Measurements from ENCODE around the gene ELMOD3.

Gene ELMOD3

GRCh38 chr2:85414761-85415553, 60.4 kb downstream of the ELMOD3 start:
- Histone ChIP-seq H3K4me3 (no peak overlapping the region), H3K27ac (no peak overlapping the region)
- no peak for TF ChIP-seq CTCF (IDR thresholded peaks at IDR 0.05)
- no peak for DNase-seq (ENCODE audit: low spot score)

GRCh38 chr2:85415980-85416650, 61.5 kb downstream of the ELMOD3 start:
- H3K4me3 ChIP-seq: no peak overlapping the region
- TF ChIP-seq CTCF (IDR thresholded peaks at IDR 0.05): no peak
- H3K27ac ChIP-seq: no peak overlapping the region
- DNase-seq (ENCODE audit: low spot score): no peak

- TF ChIP-seq CTCF (IDR thresholded peaks at IDR 0.05): no peak
- Histone ChIP-seq H3K27ac (peak within 1 kb of the TSS; percentile 96 to 97), H3K4me3 (peak within 1 kb of the TSS; percentile 83)
- peak; percentile 92 for DNase-seq (ENCODE audit: low spot score)
These were observed 63.8 kb downstream of the ELMOD3 start, which contains the start of gene SH2D6 for GRCh38 chr2:85418132-85419008. SH2D6 (plus strand) TSS chr2:85418714; CDS start chr2:85429466, 10,752 bp downstream.

- H3K27ac ChIP-seq: peak overlapping the region; percentile 96 to 97
- peak overlapping the region; percentile 83 for H3K4me3 ChIP-seq
- DNase-seq (ENCODE audit: low spot score): no peak
- TF ChIP-seq CTCF (IDR thresholded peaks at IDR 0.05): no peak
These were observed 64.6 kb downstream of the ELMOD3 start for GRCh38 chr2:85419009-85419675.

- H3K4me3 ChIP-seq: peak overlapping the region; percentile 63
- TF ChIP-seq CTCF (IDR thresholded peaks at IDR 0.05): peak; percentile 96
- peak overlapping the region; percentile 57 to 97 for H3K27ac ChIP-seq
- DNase-seq (ENCODE audit: low spot score): peak; percentile 90
These were observed 66.1 kb downstream of the ELMOD3 start for GRCh38 chr2:85420536-85421259.
